ENCODE data around the gene KPNA5.

KPNA5 gene

DNA sequence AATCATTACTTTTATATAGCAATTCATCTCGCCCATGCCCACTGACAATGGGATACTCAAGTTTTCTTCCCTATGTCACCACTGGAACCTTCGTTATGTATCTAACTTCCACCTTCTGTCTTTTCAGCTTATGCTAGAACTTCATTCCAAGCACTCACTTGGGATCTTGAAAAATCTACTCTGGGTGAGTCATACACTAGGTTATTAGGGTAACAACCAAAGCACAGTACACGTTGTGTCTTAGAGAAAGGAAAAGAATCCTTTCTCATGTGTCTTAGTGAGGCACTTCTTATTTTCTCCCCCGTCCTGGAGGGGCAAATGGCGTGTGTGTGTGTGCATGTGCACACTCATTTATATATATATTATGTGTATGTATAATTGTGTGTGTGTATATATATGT lies 102.8 kb downstream of the KPNA5 start:
- Histone ChIP-seq H3K36me3 (ENCODE audit: insufficient read depth, low read length) (no peaks in the 10 kb centered on the region), H3K9me3 (ENCODE audit: control insufficient read depth, insufficient read depth, low read length) (no peaks in the 10 kb centered on the region), H3K4me1 (ENCODE audit: insufficient read depth, low read length) (no peaks in the 10 kb centered on the region), H3K9ac (ENCODE audit: low read depth, low read length) (no peak overlapping the region)

All from ES-I3 (cell line).